GM23248 (cell line): ENCODE measurements around the gene SART3. TPM values are rescaled to one million over a fixed set of nuclear protein-coding genes. Genes with fewer than 3 reads are reported as not detected.

Experiments
- DNase-seq: peaks from one replicate; pipeline ENCODE4 v3.0.0-alpha.2; 2015
- H2AFZ ChIP-seq: fragments of 200-600 bp; sonication (generic); 2 replicates; pipeline ENCODE4 v1.6.1; 2016; ENCODE audit warnings: antibody characterized with exemption
- H3F3A ChIP-seq: fragments of 200-600 bp; sonication (generic); 2 replicates; pipeline ENCODE4 v1.6.1; 2016; ENCODE audit warnings: mild to moderate bottlenecking, antibody characterized with exemption, mixed run types; ENCODE audit not compliant: insufficient read depth
- H3K27ac ChIP-seq: fragments of 200-600 bp; sonication (generic); 2 replicates; pipeline ENCODE4 v1.5.1; 2016; ENCODE audit warnings: mild to moderate bottlenecking
- H3K27me3 ChIP-seq: fragments of 200-600 bp; sonication (generic); replicated peaks from 2 replicates; pipeline ENCODE4 v1.6.1; 2016; ENCODE audit warnings: mild to moderate bottlenecking; ENCODE audit not compliant: insufficient read depth
- H3K36me3 ChIP-seq: fragments of 200-600 bp; sonication (generic); 2 replicates; pipeline ENCODE4 v1.6.1; 2016; ENCODE audit warnings: low read depth, mild to moderate bottlenecking
- H3K4me1 ChIP-seq: fragments of 200-600 bp; sonication (generic); 2 replicates; pipeline ENCODE4 v1.6.1; 2016; ENCODE audit warnings: mild to moderate bottlenecking; ENCODE audit not compliant: insufficient read depth
- H3K4me2 ChIP-seq: fragments of 200-600 bp; sonication (generic); one replicate; pipeline ENCODE4 v1.6.1; 2016; ENCODE audit warnings: mild to moderate bottlenecking; ENCODE audit not compliant: unreplicated experiment
- H3K4me3 ChIP-seq: fragments of 200-600 bp; sonication (generic); 2 replicates; pipeline ENCODE4 v1.5.1; 2016; ENCODE audit warnings: mild to moderate bottlenecking
- H3K79me2 ChIP-seq: fragments of 200-600 bp; sonication (generic); 2 replicates; pipeline ENCODE4 v1.6.1; 2016; ENCODE audit warnings: mild to moderate bottlenecking; ENCODE audit not compliant: insufficient read depth
- H3K9ac ChIP-seq: fragments of 200-600 bp; sonication (generic); 2 replicates; pipeline ENCODE4 v1.6.1; 2016; ENCODE audit warnings: mild to moderate bottlenecking
- H3K9me2 ChIP-seq: fragments of 200-600 bp; sonication (generic); 2 replicates; pipeline ENCODE4 v1.6.1; 2016; ENCODE audit warnings: mixed run types, mild to moderate bottlenecking, moderate library complexity; ENCODE audit not compliant: insufficient read depth
- H3K9me3 ChIP-seq: fragments of 200-600 bp; sonication (generic); one replicate; pipeline ENCODE4 v1.6.1; 2017; ENCODE audit warnings: low read depth
- H4K20me1 ChIP-seq: fragments of 200-600 bp; sonication (generic); 2 replicates; pipeline ENCODE4 v1.6.0; 2016; ENCODE audit not compliant: insufficient read depth
- EZH2 ChIP-seq: fragments of 200-600 bp; sonication (generic); IDR thresholded peaks from 2 replicates; pipeline ENCODE4 v1.6.1; 2018; ENCODE audit warnings: antibody characterized with exemption, mild to moderate bottlenecking; ENCODE audit not compliant: insufficient read depth, poor library complexity, severe bottlenecking
- EZH2phosphoT487 ChIP-seq: fragments of 200-600 bp; sonication (generic); IDR thresholded peaks from 2 replicates; pipeline ENCODE4 v1.6.1; 2018; ENCODE audit warnings: antibody characterized with exemption, moderate library complexity, mild to moderate bottlenecking, low read depth; ENCODE audit not compliant: insufficient read depth
- WGBS, 2 experiments: methylation state at CpG; one replicate each; pipeline ENCODE4 v1.1.6; 2015 to 2017; ENCODE audit warnings: low lambda C conversion rate in 2 of 2, low coverage in 1 of 2; ENCODE audit errors: missing lambda C conversion rate in 2 of 2; 5-methylcytosine and 5-hydroxymethylcytosine counted together
- in situ Hi-C: fragments of 300-500 bp; cut with MboI; formaldehyde crosslinking; loops from 2 replicates; pipeline ENCODE4 v1.15.0; 2020
- polyA plus RNA-seq: library from polyadenylated mRNA; unstranded; fragments of >200 nt; fragmentation: Nextera tagmentation; extraction: Ambion mirVana; gene quantifications from 2 replicates; pipeline ENCODE4 v1.2.1, GENCODE V29; 2016
- total RNA-seq: library from RNA; depleted of rRNA; stranded (reverse); fragments of >200 nt; shearing (Covaris generic); gene quantifications from 2 replicates; pipeline ENCODE4 v1.2.3, GENCODE V29; 2014; rRNA removed

Gene SART3
- total and polyA plus RNA-seq, 2 experiments from 2014 or later = 20.5 to 29.7 TPM

- H3K4me3 ChIP-seq = no peak overlapping the region
- H3K4me2 ChIP-seq = no peak overlapping the region
- H3K9me2 ChIP-seq = no peaks in the 10 kb centered on the region
- no peak overlapping the region for H2AFZ ChIP-seq
- no peaks in the 10 kb centered on the region for H3K4me1 ChIP-seq
- no peaks in the 10 kb centered on the region for H3K36me3 ChIP-seq
- H3K27me3 ChIP-seq = no peaks in the 10 kb centered on the region
- no peaks in the 10 kb centered on the region for H3K79me2 ChIP-seq
- no peak overlapping the region for H3K27ac ChIP-seq
- DNase-seq = no peak
- in situ Hi-C loops = no loop called here
- H3K9ac ChIP-seq = no peak overlapping the region
- no peaks in the 10 kb centered on the region for H3K9me3 ChIP-seq
- H3F3A ChIP-seq = no peaks in the 10 kb centered on the region
- no peaks in the 10 kb centered on the region for H4K20me1 ChIP-seq
- 29 to 39% methylated on average over 5 of the region's 5 CpGs for WGBS, 2 experiments
- TF ChIP-seq EZH2phosphoT487 = no peak
- TF ChIP-seq EZH2 = no peak
Measured at GRCh38 chr12:108473400-108474055, 87.4 kb downstream of the SART3 start.

Other genes starting within 250 kb of the SART3 start
- 2.9 and 4.9 TPM in 2 replicates for gene CMKLR1, start 221.9 kb downstream of the SART3 start, total RNA-seq
- 1.9 and 2.2 TPM in 2 replicates for gene CMKLR1, start 221.9 kb downstream of the SART3 start, polyA plus RNA-seq
- 8.6 and 9.4 TPM in 2 replicates for gene FICD, start 45.9 kb downstream of the SART3 start, total RNA-seq
- gene FICD, start 45.9 kb downstream of the SART3 start, polyA plus RNA-seq = 11.6 TPM in 2 replicates
- gene ISCU, start 1.4 kb upstream of the SART3 start, total RNA-seq = 145 and 159 TPM in 2 replicates
- gene ISCU, start 1.4 kb upstream of the SART3 start, polyA plus RNA-seq = 237 and 240 TPM in 2 replicates
- gene TMEM119, start 36.9 kb upstream of the SART3 start, total RNA-seq = 58.6 and 93.2 TPM in 2 replicates
- 55.5 and 58.1 TPM in 2 replicates for gene TMEM119, start 36.9 kb upstream of the SART3 start, polyA plus RNA-seq
- 4.4 and 6.1 TPM in 2 replicates for gene SELPLG, start 72.7 kb upstream of the SART3 start, total RNA-seq
- 6.2 and 6.7 TPM in 2 replicates for gene SELPLG, start 72.7 kb upstream of the SART3 start, polyA plus RNA-seq
- gene CORO1C, start 170.3 kb upstream of the SART3 start, total RNA-seq = 170 and 172 TPM in 2 replicates
- 401 and 403 TPM in 2 replicates for gene CORO1C, start 170.3 kb upstream of the SART3 start, polyA plus RNA-seq